Fibroblast of pulmonary artery (primary cell): Measurements from ENCODE around the gene SIDT2.

ENCODE experiments used
- DNase-seq: peaks from one replicate; pipeline ENCODE4 v3.0.0-alpha.2; 2010; ENCODE audit warnings: low read depth
- H3K4me3 ChIP-seq: replicated peaks from 2 replicates; pipeline ENCODE4 v1.5.1; 2011; ENCODE audit warnings: low read depth, mild to moderate bottlenecking, control low read depth, low read length, moderate library complexity
- TF ChIP-seq, protein P1 (sequence below): IDR thresholded peaks from 2 replicates; pipeline ENCODE4 v1.5.1; 2011; ENCODE audit warnings: mild to moderate bottlenecking, control low read depth, low read length, inconsistent platforms; ENCODE audit errors: missing control alignments

Gene SIDT2

DNA sequence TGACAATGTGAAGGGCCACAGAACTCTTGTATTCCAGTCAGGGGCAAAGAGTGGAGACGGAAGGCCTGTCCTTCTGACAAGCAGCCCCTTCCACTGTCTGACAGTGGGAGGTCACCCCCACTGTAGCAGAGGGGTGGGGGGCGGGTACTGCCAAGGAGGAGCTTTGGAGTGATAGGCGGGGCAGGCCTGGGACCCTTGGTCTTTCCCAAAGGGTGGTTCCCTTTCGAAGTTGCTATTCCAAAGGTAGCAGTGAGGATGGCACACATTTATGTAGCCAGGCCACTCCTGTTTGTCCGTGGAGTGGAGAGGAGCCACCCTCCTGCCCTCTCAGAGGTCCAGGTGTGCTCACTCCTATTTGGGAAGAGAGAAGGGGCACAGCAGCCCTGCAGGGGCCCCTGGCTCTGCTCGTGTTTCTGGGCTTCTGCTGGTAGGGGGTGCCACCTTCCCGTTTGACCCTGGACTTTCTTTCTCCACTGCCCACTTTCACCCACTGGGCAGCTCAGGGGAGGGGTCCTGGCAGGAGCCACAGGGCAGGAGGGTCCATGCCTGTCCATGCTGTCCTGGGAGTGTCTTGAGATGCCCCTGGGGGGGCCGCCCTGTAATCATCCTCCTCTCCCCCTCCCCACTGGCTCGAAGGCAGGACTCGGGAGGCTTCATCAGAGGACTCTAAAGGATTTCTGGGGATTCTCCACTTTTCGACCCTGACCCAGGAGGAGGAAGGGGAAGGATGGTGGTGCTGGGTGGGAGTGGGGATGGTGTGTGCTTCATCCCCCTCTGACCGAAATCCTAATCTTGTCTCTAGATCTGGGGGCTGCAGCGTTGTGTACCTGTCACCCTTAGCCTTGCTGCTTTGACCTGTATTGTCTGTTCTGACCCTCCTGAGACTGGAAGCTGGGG is 21.6 kb downstream of the SIDT2 start:
- no peak for DNase-seq
- H3K4me3 ChIP-seq, result peak overlapping the region; percentile 67
- TF ChIP-seq, protein P1, sequence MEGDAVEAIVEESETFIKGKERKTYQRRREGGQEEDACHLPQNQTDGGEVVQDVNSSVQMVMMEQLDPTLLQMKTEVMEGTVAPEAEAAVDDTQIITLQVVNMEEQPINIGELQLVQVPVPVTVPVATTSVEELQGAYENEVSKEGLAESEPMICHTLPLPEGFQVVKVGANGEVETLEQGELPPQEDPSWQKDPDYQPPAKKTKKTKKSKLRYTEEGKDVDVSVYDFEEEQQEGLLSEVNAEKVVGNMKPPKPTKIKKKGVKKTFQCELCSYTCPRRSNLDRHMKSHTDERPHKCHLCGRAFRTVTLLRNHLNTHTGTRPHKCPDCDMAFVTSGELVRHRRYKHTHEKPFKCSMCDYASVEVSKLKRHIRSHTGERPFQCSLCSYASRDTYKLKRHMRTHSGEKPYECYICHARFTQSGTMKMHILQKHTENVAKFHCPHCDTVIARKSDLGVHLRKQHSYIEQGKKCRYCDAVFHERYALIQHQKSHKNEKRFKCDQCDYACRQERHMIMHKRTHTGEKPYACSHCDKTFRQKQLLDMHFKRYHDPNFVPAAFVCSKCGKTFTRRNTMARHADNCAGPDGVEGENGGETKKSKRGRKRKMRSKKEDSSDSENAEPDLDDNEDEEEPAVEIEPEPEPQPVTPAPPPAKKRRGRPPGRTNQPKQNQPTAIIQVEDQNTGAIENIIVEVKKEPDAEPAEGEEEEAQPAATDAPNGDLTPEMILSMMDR, result no peak

DNA sequence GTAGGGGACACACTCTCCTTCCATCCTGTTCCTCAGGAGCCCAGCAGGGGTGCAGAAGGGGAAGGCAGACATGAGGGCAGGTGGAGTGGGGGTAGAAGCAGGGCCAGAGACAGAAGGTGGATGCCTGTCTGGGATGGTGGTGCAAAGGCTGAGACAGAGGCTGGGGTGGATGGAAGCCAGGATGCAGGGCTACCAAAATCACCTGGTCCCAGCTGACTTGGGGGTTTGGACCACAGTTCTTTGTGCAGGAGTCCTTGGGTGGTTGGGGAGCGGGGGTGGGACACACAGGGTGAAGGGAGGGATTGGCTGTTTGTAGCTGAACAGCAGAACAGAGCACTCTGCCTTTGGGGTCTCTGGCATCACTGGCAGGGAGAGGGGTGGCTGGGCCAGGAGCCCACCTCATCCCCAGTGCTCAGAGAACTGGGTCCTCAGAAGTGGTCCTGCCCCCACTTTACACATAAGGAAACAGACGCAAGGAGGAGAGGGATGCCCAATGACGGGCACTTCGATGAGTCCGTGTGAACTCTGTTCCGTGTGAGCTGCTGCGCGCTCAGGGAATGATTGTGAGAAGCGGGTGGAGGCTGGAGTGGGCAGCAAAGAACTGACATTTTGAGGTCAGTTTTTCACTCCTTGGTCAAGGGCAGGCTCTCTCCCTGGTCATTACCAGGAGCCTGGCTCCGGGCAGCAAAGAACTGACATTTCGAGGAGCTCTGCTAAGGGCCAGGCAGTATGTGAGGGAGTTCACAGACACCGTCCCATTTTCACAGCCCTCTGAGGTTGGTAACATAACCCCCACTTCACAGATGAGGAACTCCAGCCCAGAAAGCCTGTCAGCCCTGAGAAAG is 22.5 kb downstream of the SIDT2 start:
- H3K4me3 ChIP-seq, result peak overlapping the region; percentile 67
- TF ChIP-seq, protein P1, result no peak
- DNase-seq, result peak; percentile 36

DNA sequence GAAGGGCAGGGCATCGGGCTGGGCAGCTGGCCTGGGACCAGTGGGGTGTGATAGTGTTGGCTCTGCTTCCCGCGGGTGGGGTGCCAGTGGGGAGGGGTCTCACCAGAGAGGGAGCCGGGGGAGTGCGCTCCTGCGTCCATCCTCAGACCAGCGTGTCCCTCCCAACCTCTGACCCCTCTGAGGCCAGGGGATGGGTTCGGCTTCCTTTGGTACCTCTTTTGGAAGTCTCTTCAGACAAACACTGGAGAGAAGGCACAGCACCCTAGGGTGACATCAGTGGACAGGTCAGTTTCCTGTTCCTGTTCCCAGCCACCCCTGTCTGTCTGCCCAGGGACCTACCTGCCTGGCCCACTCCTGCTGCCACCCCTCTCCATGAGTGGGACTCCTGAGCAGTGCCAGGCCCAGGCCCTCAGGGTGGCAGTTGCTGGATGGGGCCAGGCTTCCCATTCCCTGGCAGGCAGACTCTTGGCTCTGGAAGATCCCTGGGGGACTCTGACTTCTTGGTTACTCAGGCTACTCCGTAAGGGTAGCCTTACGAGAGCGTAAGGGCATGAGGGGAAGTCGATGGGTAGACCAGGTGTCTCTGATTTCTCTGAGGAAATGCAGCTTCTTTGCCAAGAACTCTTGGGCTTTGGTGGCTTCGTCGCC is 23.2 kb downstream of the SIDT2 start:
- TF ChIP-seq, protein P1, result no peak
- peak overlapping the region; percentile 67 for H3K4me3 ChIP-seq
- DNase-seq, result peak; percentile 14

DNA sequence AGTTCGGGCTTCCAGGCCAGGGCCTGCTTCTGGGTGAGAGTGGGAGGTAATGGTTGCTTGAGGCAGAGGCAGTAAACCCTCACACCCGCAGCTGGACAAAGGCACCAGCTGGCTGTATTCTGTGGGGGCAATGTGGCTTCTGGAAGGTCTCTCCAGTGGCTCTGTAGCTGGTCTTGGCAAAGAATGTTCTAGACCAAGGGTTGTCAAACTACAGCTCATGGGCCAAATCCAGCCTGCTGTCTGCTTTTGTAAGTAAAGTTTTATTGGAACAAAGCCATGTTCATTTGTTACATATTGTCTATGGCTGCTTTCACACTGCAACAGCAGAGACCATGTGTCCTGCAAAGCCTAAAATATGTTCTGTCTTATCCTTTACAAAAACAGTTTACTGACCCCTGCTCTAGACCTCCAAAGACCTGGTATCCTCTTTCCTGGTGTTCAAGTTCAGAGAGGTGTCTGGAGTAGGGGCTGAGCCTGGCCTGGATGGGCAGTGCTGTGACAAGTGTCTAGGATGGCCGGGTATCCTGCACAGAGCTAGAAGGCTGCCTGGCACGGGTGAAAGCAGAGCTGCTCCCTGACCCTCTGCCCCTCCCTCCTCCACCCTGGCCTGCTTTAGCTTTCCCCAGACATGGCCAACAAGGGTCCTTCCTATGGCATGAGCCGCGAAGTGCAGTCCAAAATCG is 24.0 kb downstream of the SIDT2 start:
- TF ChIP-seq, protein P1, result no peak
- no peak for DNase-seq
- peak overlapping the region; percentile 67 for H3K4me3 ChIP-seq

DNA sequence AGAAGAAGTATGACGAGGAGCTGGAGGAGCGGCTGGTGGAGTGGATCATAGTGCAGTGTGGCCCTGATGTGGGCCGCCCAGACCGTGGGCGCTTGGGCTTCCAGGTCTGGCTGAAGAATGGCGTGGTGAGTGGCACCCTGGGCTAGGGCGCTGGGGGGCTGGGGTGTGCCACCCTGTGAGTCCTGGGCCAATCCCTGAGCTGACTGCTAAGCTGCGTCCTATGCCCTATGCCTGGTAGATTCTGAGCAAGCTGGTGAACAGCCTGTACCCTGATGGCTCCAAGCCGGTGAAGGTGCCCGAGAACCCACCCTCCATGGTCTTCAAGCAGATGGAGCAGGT is 24.5 kb downstream of the SIDT2 start:
- TF ChIP-seq, protein P1, result no peak
- H3K4me3 ChIP-seq, result no peak overlapping the region
- no peak for DNase-seq

DNA sequence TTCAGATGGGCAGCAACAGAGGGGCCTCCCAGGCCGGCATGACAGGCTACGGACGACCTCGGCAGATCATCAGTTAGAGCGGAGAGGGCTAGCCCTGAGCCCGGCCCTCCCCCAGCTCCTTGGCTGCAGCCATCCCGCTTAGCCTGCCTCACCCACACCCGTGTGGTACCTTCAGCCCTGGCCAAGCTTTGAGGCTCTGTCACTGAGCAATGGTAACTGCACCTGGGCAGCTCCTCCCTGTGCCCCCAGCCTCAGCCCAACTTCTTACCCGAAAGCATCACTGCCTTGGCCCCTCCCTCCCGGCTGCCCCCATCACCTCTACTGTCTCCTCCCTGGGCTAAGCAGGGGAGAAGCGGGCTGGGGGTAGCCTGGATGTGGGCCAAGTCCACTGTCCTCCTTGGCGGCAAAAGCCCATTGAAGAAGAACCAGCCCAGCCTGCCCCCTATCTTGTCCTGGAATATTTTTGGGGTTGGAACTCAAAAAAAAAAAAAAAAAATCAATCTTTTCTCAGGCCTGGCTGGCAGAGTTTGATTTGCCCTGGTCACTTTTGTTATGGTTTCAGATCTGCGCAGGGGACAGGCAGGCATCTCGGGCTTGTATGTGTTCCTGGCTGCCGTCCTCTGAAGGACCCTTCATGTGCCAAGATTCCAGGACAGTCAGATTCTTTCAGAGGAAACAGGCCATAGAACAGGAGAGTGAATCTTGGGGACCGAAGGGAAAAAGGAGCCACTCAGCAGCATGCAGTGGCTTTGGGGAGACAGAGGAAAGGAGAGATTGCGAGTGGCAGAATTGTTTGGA is 25.9 kb downstream of the SIDT2 start:
- no peak for DNase-seq
- TF ChIP-seq, protein P1, result no peak
- H3K4me3 ChIP-seq, result no peak overlapping the region
